Mononuclear cell (primary cell): ENCODE data around the gene ZBTB5. TPM values are rescaled to one million over a fixed set of nuclear protein-coding genes. Genes with fewer than 3 reads are reported as not detected.
"Not testable (repeated sequence)": the region's sequence is repeated elsewhere in the genome, so short reads cannot be mapped to it uniquely, and the experiment has no call there.

Source experiments
- H3K27me3 ChIP-seq: 2 replicates; pipeline ENCODE4 v1.6.0; 2011; ENCODE audit warnings: low read length, control low read depth; ENCODE audit not compliant: insufficient read depth
- H3K4me1 ChIP-seq: 2 replicates; pipeline ENCODE4 v1.5.1; 2011; ENCODE audit warnings: mild to moderate bottlenecking, low read length, control low read depth; ENCODE audit not compliant: insufficient read depth
- H3K4me3 ChIP-seq: 2 replicates; pipeline ENCODE4 v1.5.1; 2011; ENCODE audit warnings: mild to moderate bottlenecking, low read length, moderate library complexity
- H3K9me3 ChIP-seq: 2 replicates; pipeline ENCODE4 v1.5.1; 2011; ENCODE audit warnings: low read depth, mild to moderate bottlenecking, control low read depth, low read length
- total RNA-seq: library from RNA; depleted of rRNA; stranded (reverse); fragments of >200 nt; gene quantifications from one replicate; pipeline ENCODE4 v1.2.3, GENCODE V29; 2012

The ZBTB5 gene
- total RNA-seq, 1 donor: 37.8 TPM

GRCh38 chr9:37426846-37427245, 38.4 kb downstream of the ZBTB5 start:
- no peaks in the 10 kb centered on the region for H3K27me3 ChIP-seq
- H3K9me3 ChIP-seq: no peaks in the 10 kb centered on the region
- peaks cover 22% of the 10 kb centered on the region for H3K4me1 ChIP-seq
- H3K4me3 ChIP-seq: no peak overlapping the region

- H3K9me3 ChIP-seq, H3K27me3 ChIP-seq, H3K4me3 ChIP-seq: not testable (repeated sequence)
- H3K4me1 ChIP-seq: peaks cover 24% of the 10 kb centered on the region
Observed at GRCh38 chr9:37426431-37426830, 38.8 kb downstream of the ZBTB5 start.

DNA sequence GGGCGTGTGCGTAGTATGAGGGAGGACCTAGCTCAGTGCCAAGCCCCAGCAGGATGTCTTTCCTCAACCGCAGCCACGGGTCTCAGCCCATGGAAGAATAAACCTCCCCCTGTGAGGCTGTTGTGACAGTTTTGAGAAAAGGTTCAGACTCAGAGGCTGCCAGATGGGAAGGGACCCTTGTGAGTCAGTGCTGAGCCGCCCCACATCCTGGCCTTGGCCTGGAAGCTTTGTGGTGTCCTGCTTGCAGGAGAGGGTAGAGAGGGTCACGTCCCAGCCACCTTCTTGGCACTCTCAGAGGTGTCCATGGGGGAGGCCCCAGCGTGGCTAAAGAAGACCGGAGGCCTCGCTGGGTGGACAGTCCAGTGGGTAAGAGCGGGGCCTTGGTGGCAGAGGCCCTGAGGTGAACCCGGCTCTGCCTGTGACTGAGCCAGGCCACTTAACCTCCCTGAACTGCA, 39.9 kb downstream of the ZBTB5 start:
- no peak overlapping the region for H3K4me3 ChIP-seq

DNA sequence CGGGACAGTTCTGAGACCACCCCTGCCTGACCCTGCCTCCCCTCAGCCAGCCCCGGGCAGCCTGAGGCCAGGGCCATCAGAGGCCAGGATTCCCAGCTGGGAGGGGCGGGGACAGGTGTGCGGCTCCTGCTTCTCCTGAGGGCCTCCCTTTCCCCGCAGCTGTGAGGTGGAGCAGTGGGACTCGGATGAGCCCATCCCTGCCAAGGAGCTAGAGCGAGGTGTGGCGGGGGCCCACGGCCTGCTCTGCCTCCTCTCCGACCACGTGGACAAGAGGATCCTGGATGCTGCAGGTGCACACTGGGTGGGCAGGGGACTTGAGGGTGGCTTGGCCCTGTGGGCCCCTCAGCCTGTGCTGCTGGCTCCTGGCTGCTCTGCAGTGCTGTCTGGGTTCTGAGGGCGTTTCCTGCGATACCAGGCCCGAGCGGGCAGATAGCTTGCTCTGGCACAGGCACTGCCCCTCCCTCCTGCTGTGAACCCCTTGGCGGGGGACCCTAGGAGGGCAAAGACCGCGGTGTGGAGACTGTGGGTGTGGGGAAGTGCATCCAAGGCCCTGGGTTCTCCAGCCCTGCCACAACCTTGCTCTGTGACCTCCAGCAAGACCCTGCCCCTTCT, 40.5 kb downstream of the ZBTB5 start:
- H3K4me3 ChIP-seq: no peak overlapping the region
- H3K4me1 ChIP-seq: peaks cover 24% of the 10 kb centered on the region
- no peaks in the 10 kb centered on the region for H3K27me3 ChIP-seq
- no peaks in the 10 kb centered on the region for H3K9me3 ChIP-seq

More for the DNA sequence above, 39.9 kb downstream of the ZBTB5 start:
- Histone ChIP-seq H3K27me3 (no peaks in the 10 kb centered on the region), H3K4me1 (peaks cover 24% of the 10 kb centered on the region), H3K9me3 (no peaks in the 10 kb centered on the region)

- Histone ChIP-seq H3K4me3 (no peak overlapping the region), H3K4me1 (peaks cover 24% of the 10 kb centered on the region), H3K9me3 (no peaks in the 10 kb centered on the region), H3K27me3 (no peaks in the 10 kb centered on the region)
Observed at GRCh38 chr9:37424204-37424685, 41.0 kb downstream of the ZBTB5 start.

GRCh38 chr9:37423508-37423907, 41.7 kb downstream of the ZBTB5 start:
- Histone ChIP-seq H3K4me3 (no peak overlapping the region), H3K27me3 (no peaks in the 10 kb centered on the region), H3K4me1 (peaks cover 24% of the 10 kb centered on the region)

DNA sequence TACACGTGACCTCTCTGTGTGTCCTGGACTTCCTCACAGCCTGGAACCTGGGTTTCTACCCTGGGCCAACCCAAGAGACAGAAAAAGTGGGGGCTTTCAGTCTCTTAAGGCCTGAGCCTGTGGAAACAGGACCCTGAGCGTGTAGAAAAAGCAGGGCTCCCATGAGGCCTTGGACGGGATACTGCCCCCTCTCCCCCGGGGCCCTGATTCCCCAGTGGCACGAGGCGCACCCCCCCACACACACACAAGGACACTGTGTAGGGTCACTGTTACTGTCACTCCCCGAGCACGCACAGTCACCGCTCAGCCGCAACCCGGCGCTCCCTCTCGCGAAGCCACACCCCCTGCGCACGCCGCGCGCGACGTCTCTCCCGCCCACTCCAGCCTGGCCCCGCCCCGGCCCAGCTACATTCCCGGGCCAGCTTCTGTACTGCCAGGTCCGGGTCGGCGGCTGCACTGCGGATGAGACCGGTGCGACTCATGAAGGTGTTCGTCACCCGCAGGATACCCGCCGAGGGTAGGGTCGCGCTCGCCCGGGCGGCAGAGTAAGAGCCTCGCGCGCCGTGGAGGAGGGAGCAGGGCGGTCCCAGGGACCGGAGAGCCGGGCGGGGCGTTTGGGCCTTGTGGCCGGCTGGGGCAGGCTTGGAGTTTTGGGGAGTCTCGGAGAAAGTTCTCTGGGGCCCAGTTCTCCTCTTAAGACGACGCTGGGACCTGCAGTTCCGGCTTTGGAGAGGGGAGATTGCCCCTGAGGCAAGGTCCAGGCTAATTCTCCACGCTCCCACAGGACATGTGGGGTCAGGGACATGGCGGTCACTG, 42.8 kb downstream of the ZBTB5 start, which contains the start of gene GRHPR:
GRHPR (plus strand) TSS at position 408 of the 816 bp plus-strand sequence; CDS start at position 463, 55 bp downstream.
- no peaks in the 10 kb centered on the region for H3K9me3 ChIP-seq
- H3K27me3 ChIP-seq: no peaks in the 10 kb centered on the region
- H3K4me1 ChIP-seq: peaks cover 24% of the 10 kb centered on the region
- H3K4me3 ChIP-seq: peak within 1 kb of the TSS; percentile 74

More at GRCh38 chr9:37423508-37423907, 41.7 kb downstream of the ZBTB5 start:
- no peaks in the 10 kb centered on the region for H3K9me3 ChIP-seq

DNA sequence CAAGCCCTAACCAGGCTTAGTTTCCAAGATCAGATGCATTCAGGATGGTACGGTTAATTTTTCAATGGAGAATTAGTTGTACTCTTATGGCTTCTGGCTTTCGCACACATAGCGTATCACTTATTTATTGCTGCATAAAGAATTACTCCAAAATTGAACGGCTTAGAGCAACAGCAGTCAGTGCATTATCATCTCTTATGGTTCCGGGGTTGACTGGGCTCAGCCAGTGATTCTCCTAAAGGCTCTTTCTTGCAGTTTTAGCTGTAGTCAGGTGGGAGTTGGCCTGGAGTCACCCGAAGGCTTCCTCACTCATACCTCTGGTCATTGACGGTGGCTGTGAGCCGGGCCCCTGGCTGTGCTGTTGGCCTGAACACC, 43.3 kb downstream of the ZBTB5 start:
- Histone ChIP-seq H3K9me3 (no peaks in the 10 kb centered on the region), H3K27me3 (no peaks in the 10 kb centered on the region), H3K4me3 (peak overlapping the region; percentile 74), H3K4me1 (peaks cover 24% of the 10 kb centered on the region)

DNA sequence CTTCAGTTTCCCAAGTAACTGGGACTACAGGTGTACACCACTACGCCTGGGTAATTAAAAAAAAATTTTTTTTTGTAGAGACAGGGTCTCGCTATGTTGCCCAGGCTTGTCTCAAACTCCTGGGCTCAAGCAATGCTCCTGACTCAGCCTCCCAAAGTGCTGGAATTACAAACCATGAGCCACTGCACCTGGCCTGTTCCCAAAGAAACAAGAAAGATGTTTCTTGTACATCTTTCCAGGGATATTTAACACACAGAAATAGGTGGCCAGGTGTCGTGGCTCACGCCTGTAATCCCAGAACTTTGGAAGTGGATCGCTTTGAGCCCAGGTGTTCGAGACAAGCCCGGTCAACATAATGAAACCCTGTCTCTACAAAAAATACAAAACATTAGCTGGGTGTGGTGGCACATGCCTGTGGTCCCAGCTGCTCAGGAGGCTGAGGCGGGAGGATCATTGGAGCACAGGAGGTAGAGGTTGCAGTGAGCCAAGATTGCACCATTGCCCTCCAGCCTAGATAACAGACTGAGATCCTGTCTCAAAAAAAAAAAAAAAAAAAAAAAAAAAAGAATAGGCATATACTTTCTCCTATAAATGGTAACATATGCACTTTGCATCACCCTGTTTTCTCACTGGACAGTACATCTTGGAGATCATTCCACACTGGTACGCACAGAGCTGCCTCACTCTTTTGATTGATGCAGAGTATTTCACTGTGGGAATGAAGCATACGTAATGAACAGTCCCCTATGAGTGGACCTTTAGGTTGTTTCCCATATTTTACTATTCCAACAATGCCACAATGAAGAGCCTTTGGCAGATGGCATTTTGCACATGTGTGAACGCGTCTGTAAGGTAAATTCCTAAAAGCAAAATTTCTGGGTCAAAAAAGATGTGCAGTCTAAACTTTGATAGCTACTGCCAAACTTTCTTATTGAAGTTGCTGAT, 44.7 kb downstream of the ZBTB5 start:
- Histone ChIP-seq H3K4me1 (peaks cover 25% of the 10 kb centered on the region), H3K9me3 (no peaks in the 10 kb centered on the region), H3K27me3 (no peaks in the 10 kb centered on the region), H3K4me3 (no peak overlapping the region)

- Histone ChIP-seq H3K9me3 (no peaks in the 10 kb centered on the region), H3K4me3 (no peak overlapping the region), H3K27me3 (no peaks in the 10 kb centered on the region), H3K4me1 (peaks cover 27% of the 10 kb centered on the region)
Observed at GRCh38 chr9:37419204-37419603, 46.0 kb downstream of the ZBTB5 start.

DNA sequence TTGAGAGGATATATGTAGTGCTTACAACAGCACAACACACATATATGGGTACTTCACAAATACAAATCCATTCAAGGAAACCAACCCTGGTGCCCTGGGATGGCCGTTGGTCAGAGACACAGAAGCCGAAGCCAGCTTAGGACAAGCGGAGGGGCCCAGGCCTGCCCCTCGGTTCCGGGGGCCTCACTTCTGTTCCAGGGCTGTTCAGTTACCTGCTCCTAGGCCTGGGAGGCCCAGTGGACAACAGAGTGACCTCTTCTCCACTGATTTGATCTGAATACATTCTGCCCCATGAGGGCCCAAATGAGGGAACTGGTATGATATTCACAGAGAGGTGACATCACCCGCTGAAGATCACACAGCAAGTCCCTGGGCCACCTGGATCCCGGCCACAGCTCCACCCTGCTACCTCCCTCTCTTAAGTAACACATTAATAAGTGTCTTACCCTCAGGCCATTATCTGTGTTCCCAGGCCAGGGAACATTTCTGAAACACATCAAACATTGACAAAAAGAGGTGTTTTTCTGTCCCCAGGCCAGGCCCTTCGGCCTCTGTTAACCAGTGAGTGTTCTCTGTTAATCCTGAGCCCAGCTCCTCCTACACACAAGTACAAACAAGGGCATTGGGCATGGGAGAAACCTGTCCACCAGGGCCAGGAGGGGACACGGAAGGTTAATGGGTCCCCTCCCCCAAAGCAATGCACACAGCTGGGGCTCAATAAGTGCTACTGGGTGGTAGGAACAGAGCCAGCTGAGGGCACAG, 47.2 kb downstream of the ZBTB5 start:
- H3K27me3 ChIP-seq: no peaks in the 10 kb centered on the region
- H3K4me3 ChIP-seq: no peak overlapping the region
- H3K4me1 ChIP-seq: peaks cover 15% of the 10 kb centered on the region
- H3K9me3 ChIP-seq: no peaks in the 10 kb centered on the region

DNA sequence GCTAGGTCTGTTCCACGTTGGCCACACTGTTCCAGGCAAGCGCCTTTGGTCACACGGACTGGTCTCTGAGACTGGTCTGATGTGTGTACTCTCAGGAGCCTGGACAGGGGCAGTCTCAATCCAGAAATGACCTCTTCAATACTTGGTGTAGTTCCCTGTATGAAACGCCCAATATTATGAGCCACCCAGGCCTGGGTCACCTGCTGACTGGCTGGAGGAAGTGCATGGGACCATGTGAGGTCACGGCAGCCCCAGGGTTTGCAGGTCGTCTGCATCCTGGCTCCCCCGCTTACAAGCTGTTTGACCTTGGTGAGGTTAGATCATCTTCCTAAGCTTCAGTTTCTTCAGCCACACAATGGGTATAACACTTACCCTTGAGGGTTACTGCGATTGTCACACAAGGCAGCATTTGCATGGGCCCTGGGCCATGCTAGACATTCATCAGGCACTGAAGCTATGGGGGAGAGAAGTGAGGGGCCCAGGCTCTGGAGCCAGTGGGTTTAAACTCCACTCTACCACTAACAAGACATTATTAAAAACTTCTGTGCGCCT, 47.9 kb downstream of the ZBTB5 start:
- Histone ChIP-seq H3K4me3 (no peak overlapping the region), H3K9me3 (no peaks in the 10 kb centered on the region), H3K27me3 (no peaks in the 10 kb centered on the region), H3K4me1 (peaks cover 12% of the 10 kb centered on the region)

- peaks cover 27% of the 10 kb centered on the region for H3K4me1 ChIP-seq
- H3K27me3 ChIP-seq: no peaks in the 10 kb centered on the region
- no peaks in the 10 kb centered on the region for H3K9me3 ChIP-seq
- H3K4me3 ChIP-seq: no peak overlapping the region
Observed at GRCh38 chr9:37415011-37415719, 50.1 kb downstream of the ZBTB5 start.
